CD14-positive monocyte (primary cell): ENCODE results near the gene FAM98B. TPM values are rescaled to one million over a fixed set of nuclear protein-coding genes. Genes with fewer than 3 reads are reported as not detected.

Experiments used
- DNase-seq, 3 donors: peaks; one replicate each; pipeline ENCODE4 v3.0.0-alpha.2; 2011 to 2022
- H2AFZ ChIP-seq: 2 replicates; pipeline ENCODE4 v1.6.0; 2012; ENCODE audit warnings: mild to moderate bottlenecking, low read depth, low read length, inconsistent platforms; ENCODE audit not compliant: insufficient read depth, poor library complexity, severe bottlenecking
- H3K27ac ChIP-seq, 2 donors: 1 replicate in 1 of 2; 2 replicates in 1 of 2; pipeline ENCODE4 v1.5.1; 2012 to 2013; ENCODE audit warnings: low read length in 2 of 2, control low read depth in 1 of 2, inconsistent platforms in 1 of 2, low read depth in 1 of 2, mild to moderate bottlenecking in 1 of 2
- H3K27me3 ChIP-seq, 2 donors: one replicate each; pipeline versions ENCODE4 v1.6.0 to v1.6.1; 2011 to 2013; ENCODE audit warnings: low read length in 2 of 2; ENCODE audit not compliant: control insufficient read depth in 2 of 2, insufficient read depth in 2 of 2
- H3K36me3 ChIP-seq, 2 donors: replicated peaks in 1 of 2; 1 replicate in 1 of 2; 2 replicates in 1 of 2; pipeline versions ENCODE4 v1.5.1 to v1.6.1; 2012 to 2013; ENCODE audit warnings: low read length in 2 of 2, control low read depth in 1 of 2, inconsistent platforms in 1 of 2, mild to moderate bottlenecking in 1 of 2; ENCODE audit not compliant: insufficient read depth in 2 of 2, control insufficient read depth in 1 of 2
- H3K4me1 ChIP-seq, 2 donors: 1 replicate in 1 of 2; 2 replicates in 1 of 2; pipeline versions ENCODE4 v1.5.1 to v1.6.1; 2012 to 2013; ENCODE audit warnings: low read length in 2 of 2, control low read depth in 1 of 2, inconsistent platforms in 1 of 2, mild to moderate bottlenecking in 1 of 2, moderate library complexity in 1 of 2; ENCODE audit not compliant: insufficient read depth in 2 of 2, control insufficient read depth in 1 of 2
- H3K4me2 ChIP-seq: replicated peaks from 2 replicates; pipeline ENCODE3; 2012; ENCODE audit warnings: low read length, moderate library complexity, mild to moderate bottlenecking; ENCODE audit not compliant: poor library complexity, severe bottlenecking; ENCODE audit errors: extremely low read depth
- H3K4me3 ChIP-seq, 3 experiments: fragments of 200-600 bp in 1 of 3; sonication (generic) in 1 of 3; replicated peaks in 1 of 3; 1 replicate in 2 of 3; 2 replicates in 1 of 3; pipeline ENCODE4 v1.5.1; 2011 to 2013; ENCODE audit warnings: low read length in 3 of 3, mild to moderate bottlenecking in 3 of 3, control low read depth in 2 of 3, low read depth in 2 of 3, inconsistent platforms in 1 of 3, moderate library complexity in 1 of 3
- H3K79me2 ChIP-seq: 2 replicates; pipeline ENCODE4 v1.6.0; 2012; ENCODE audit warnings: mild to moderate bottlenecking, control low read depth, inconsistent platforms, low read length, moderate library complexity; ENCODE audit not compliant: insufficient read depth
- H3K9ac ChIP-seq: 2 replicates; pipeline ENCODE4 v1.6.0; 2017; ENCODE audit warnings: low read length, mild to moderate bottlenecking; ENCODE audit not compliant: insufficient read depth, poor library complexity, severe bottlenecking
- H3K9me3 ChIP-seq, 2 donors: replicated peaks in 1 of 2; 1 replicate in 1 of 2; 2 replicates in 1 of 2; pipeline versions ENCODE4 v1.5.1 to v1.6.1; 2012 to 2013; ENCODE audit warnings: low read length in 2 of 2, control low read depth in 1 of 2; ENCODE audit not compliant: control insufficient read depth in 1 of 2, insufficient read depth in 1 of 2
- H4K20me1 ChIP-seq: 2 replicates; pipeline ENCODE4 v1.6.0; 2012; ENCODE audit warnings: mild to moderate bottlenecking, low read length, control low read depth, moderate library complexity; ENCODE audit not compliant: insufficient read depth
- H3K27ac Mint-ChIP-seq, 7 donors: one replicate each; pipeline ENCODE4 v1.8.0; 2020; ENCODE audit warnings: mild to moderate bottlenecking in 7 of 7, mixed read lengths in 7 of 7, moderate library complexity in 6 of 7, inconsistent platforms in 2 of 7
- H3K27me3 Mint-ChIP-seq, 3 donors: one replicate each; pipeline ENCODE4 v1.8.0; 2021 to 2022; ENCODE audit warnings: low read depth in 3 of 3, mild to moderate bottlenecking in 3 of 3, mixed read lengths in 3 of 3, moderate library complexity in 3 of 3, inconsistent platforms in 1 of 3
- H3K36me3 Mint-ChIP-seq, 2 donors: one replicate each; pipeline ENCODE4 v1.8.0; 2020; ENCODE audit warnings: mixed read lengths in 2 of 2, inconsistent platforms in 1 of 2, mild to moderate bottlenecking in 1 of 2
- H3K4me1 Mint-ChIP-seq: one replicate; pipeline ENCODE4 v1.8.0; 2020; ENCODE audit warnings: mild to moderate bottlenecking, mixed read lengths
- H3K4me3 Mint-ChIP-seq, 2 donors: one replicate each; pipeline ENCODE4 v1.8.0; 2020; ENCODE audit warnings: mild to moderate bottlenecking in 2 of 2, mixed read lengths in 2 of 2, moderate library complexity in 1 of 2
- H3K9me3 Mint-ChIP-seq, 7 donors: one replicate each; pipeline ENCODE4 v1.8.0; 2020 to 2022; ENCODE audit warnings: mixed read lengths in 7 of 7, mild to moderate bottlenecking in 6 of 7, moderate library complexity in 6 of 7, inconsistent platforms in 2 of 7
- WGBS: methylation state at CpG from one replicate; pipeline ENCODE4 v1.1.5; 2013; ENCODE audit warnings: missing lambda C conversion rate; ENCODE audit not compliant: insufficient coverage; 5-methylcytosine and 5-hydroxymethylcytosine counted together
- intact Hi-C, 2 donors: fragments of 100-400 bp; cut with micrococcal nuclease; formaldehyde crosslinking; loops; one replicate each; pipeline versions ENCODE4 v1.15.0 to v1.15.1; 2023
- polyA plus RNA-seq, 3 donors: library from polyadenylated mRNA; depleted of rRNA in 1 of 3; unstranded in 2 of 3; stranded (reverse) in 1 of 3; fragments of 300-500 nt in 2 of 3; fragments of >200 nt in 1 of 3; fragmentation: Illumina TruSeq in 2 of 3; gene quantifications; 1 replicate in 2 of 3; 2 replicates in 1 of 3; pipeline ENCODE4 v1.2.3, GENCODE V29; 2012 to 2021
- TF ChIP-seq, protein P1 (sequence below): fragments of 200-600 bp; IDR thresholded peaks from one replicate; pipeline ENCODE4 v1.8.0; 2022; ENCODE audit warnings: antibody characterized with exemption, mild to moderate bottlenecking

Gene FAM98B
- polyA plus RNA-seq, 3 donors, result 0.41 to 1.3 (median 0.69) TPM

- peaks cover 0 to 4% (median 0%) of the 10 kb centered on the region in 3 donors for H3K27me3 Mint-ChIP-seq
- Histone ChIP-seq H3K36me3 (peaks cover 0 to 2% of the 10 kb centered on the region in 2 donors), H4K20me1 (peaks cover 5% of the 10 kb centered on the region), H3K4me1 (peaks cover 15 to 19% of the 10 kb centered on the region in 2 donors), H3K27ac (peak overlapping the region in 1 of 2 donors; percentile 92), H3K27me3 (peaks cover 0 to 4% of the 10 kb centered on the region in 2 donors), H3K4me2 (peak overlapping the region; percentile 89), H3K9ac (peak overlapping the region; percentile 84), H3K4me3 (peak overlapping the region; percentile 79 to 94 (median 90)), H3K79me2 (peaks cover 62% of the 10 kb centered on the region), H3K9me3 (no peaks in the 10 kb centered on the region), H2AFZ (peak overlapping the region; percentile 99)
- no peak for DNase-seq
- peak overlapping the region; percentile 95 to 97 for H3K4me3 Mint-ChIP-seq
- 0% methylated on average over 1 of the region's 4 CpGs for WGBS
- intact Hi-C loops, result no loop called here
- peaks cover 0 to 3% of the 10 kb centered on the region in 2 donors for H3K36me3 Mint-ChIP-seq
- peak overlapping the region in 2 of 7 donors; percentile 62 to 89 for H3K27ac Mint-ChIP-seq
- peaks cover 0 to 5% (median 3%) of the 10 kb centered on the region in 7 donors for H3K9me3 Mint-ChIP-seq
- peaks cover 31% of the 10 kb centered on the region for H3K4me1 Mint-ChIP-seq
- TF ChIP-seq, protein P1, sequence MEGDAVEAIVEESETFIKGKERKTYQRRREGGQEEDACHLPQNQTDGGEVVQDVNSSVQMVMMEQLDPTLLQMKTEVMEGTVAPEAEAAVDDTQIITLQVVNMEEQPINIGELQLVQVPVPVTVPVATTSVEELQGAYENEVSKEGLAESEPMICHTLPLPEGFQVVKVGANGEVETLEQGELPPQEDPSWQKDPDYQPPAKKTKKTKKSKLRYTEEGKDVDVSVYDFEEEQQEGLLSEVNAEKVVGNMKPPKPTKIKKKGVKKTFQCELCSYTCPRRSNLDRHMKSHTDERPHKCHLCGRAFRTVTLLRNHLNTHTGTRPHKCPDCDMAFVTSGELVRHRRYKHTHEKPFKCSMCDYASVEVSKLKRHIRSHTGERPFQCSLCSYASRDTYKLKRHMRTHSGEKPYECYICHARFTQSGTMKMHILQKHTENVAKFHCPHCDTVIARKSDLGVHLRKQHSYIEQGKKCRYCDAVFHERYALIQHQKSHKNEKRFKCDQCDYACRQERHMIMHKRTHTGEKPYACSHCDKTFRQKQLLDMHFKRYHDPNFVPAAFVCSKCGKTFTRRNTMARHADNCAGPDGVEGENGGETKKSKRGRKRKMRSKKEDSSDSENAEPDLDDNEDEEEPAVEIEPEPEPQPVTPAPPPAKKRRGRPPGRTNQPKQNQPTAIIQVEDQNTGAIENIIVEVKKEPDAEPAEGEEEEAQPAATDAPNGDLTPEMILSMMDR, result no peak
These were observed 1.2 kb downstream of the FAM98B start for GRCh38 chr15:38455092-38455491.

DNA sequence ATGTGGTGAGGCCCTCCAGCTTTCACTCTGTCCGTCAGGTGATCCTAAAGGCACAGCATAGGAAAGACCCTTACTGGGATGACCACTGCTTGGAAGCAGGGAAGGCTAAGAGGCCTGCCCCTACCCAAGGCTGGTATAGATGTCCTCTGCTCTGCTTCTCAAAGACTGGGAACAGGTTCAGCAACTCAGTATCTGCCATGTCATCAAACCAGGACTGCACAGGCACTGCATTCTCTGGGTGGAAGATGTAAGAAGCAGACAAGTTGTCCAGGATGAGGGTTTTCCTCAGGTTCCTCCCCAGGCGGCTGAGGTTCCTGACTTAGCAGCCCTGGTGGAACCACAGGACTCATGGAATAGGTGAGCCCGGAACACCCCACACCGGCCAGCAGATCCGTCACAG, 4.7 kb downstream of the FAM98B start:
- peaks cover 0 to 2% (median 0%) of the 10 kb centered on the region in 3 donors for H3K27me3 Mint-ChIP-seq
- TF ChIP-seq, protein P1, result no peak

More for the DNA sequence above, 4.7 kb downstream of the FAM98B start:
- peaks cover 92% of the 10 kb centered on the region for H3K79me2 ChIP-seq
- no peaks in the 10 kb centered on the region for H3K9me3 Mint-ChIP-seq
- peaks cover 0 to 3% of the 10 kb centered on the region in 2 donors for H3K36me3 Mint-ChIP-seq
- peaks cover 43% of the 10 kb centered on the region for H3K4me1 Mint-ChIP-seq
- H2AFZ ChIP-seq, result no peak overlapping the region
- intact Hi-C loops, result no loop called here
- no peak for DNase-seq
- H4K20me1 ChIP-seq, result peaks cover 12% of the 10 kb centered on the region
- no peaks in the 10 kb centered on the region for H3K9me3 ChIP-seq
- H3K27ac Mint-ChIP-seq, result peak overlapping the region in 2 of 7 donors; percentile 14 to 68
- no peak overlapping the region for H3K9ac ChIP-seq
- H3K4me2 ChIP-seq, result no peak overlapping the region
- no peak overlapping the region for H3K4me3 ChIP-seq
- H3K4me3 Mint-ChIP-seq, result no peak overlapping the region
- no peaks in the 10 kb centered on the region for H3K27me3 ChIP-seq
- 100% methylated on average over 5 of the region's 5 CpGs for WGBS
- H3K4me1 ChIP-seq, result peaks cover 24 to 36% of the 10 kb centered on the region in 2 donors
- H3K27ac ChIP-seq, result no peak overlapping the region
- peaks cover 0 to 2% of the 10 kb centered on the region in 2 donors for H3K36me3 ChIP-seq
